ENCODE data around the gene CRELD2. TPM values are rescaled to one million over a fixed set of nuclear protein-coding genes. Genes with fewer than 3 reads are reported as not detected.

CRELD2 gene
- total and polyA plus RNA-seq, 2 experiments from 2014 or later, result 35.7 to 47.7 TPM

DNA sequence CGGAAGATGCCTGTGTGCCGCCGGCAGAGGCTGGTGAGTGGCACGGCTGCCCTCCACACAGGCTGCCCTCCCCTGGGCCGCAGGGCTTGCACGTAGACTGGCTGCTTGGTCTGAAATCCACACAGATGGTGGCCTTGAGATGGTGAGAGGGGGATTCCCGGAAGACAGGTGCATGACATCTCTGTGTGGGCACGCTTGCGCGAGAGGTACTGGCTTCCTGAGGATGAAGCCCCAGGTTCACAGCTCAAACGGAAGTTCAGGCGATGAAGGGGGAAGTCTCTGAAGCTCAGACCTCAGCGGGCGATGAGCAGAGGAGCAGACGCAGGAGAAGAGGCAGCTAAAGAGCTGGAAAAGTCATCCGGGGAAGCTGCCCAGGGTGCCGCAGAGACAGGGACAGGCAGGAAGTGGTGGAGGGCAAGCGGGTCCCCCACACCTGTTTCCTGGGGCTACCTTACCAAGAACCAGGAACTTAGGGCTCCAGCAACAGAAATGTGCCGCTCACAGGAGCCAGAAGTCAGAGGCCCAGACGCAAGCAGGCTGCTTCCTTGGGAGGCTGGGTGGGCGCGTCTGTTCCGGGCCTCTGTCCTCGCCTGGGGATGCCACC, 7.2 kb downstream of the CRELD2 start (continued):
- TF ChIP-seq, protein P1, sequence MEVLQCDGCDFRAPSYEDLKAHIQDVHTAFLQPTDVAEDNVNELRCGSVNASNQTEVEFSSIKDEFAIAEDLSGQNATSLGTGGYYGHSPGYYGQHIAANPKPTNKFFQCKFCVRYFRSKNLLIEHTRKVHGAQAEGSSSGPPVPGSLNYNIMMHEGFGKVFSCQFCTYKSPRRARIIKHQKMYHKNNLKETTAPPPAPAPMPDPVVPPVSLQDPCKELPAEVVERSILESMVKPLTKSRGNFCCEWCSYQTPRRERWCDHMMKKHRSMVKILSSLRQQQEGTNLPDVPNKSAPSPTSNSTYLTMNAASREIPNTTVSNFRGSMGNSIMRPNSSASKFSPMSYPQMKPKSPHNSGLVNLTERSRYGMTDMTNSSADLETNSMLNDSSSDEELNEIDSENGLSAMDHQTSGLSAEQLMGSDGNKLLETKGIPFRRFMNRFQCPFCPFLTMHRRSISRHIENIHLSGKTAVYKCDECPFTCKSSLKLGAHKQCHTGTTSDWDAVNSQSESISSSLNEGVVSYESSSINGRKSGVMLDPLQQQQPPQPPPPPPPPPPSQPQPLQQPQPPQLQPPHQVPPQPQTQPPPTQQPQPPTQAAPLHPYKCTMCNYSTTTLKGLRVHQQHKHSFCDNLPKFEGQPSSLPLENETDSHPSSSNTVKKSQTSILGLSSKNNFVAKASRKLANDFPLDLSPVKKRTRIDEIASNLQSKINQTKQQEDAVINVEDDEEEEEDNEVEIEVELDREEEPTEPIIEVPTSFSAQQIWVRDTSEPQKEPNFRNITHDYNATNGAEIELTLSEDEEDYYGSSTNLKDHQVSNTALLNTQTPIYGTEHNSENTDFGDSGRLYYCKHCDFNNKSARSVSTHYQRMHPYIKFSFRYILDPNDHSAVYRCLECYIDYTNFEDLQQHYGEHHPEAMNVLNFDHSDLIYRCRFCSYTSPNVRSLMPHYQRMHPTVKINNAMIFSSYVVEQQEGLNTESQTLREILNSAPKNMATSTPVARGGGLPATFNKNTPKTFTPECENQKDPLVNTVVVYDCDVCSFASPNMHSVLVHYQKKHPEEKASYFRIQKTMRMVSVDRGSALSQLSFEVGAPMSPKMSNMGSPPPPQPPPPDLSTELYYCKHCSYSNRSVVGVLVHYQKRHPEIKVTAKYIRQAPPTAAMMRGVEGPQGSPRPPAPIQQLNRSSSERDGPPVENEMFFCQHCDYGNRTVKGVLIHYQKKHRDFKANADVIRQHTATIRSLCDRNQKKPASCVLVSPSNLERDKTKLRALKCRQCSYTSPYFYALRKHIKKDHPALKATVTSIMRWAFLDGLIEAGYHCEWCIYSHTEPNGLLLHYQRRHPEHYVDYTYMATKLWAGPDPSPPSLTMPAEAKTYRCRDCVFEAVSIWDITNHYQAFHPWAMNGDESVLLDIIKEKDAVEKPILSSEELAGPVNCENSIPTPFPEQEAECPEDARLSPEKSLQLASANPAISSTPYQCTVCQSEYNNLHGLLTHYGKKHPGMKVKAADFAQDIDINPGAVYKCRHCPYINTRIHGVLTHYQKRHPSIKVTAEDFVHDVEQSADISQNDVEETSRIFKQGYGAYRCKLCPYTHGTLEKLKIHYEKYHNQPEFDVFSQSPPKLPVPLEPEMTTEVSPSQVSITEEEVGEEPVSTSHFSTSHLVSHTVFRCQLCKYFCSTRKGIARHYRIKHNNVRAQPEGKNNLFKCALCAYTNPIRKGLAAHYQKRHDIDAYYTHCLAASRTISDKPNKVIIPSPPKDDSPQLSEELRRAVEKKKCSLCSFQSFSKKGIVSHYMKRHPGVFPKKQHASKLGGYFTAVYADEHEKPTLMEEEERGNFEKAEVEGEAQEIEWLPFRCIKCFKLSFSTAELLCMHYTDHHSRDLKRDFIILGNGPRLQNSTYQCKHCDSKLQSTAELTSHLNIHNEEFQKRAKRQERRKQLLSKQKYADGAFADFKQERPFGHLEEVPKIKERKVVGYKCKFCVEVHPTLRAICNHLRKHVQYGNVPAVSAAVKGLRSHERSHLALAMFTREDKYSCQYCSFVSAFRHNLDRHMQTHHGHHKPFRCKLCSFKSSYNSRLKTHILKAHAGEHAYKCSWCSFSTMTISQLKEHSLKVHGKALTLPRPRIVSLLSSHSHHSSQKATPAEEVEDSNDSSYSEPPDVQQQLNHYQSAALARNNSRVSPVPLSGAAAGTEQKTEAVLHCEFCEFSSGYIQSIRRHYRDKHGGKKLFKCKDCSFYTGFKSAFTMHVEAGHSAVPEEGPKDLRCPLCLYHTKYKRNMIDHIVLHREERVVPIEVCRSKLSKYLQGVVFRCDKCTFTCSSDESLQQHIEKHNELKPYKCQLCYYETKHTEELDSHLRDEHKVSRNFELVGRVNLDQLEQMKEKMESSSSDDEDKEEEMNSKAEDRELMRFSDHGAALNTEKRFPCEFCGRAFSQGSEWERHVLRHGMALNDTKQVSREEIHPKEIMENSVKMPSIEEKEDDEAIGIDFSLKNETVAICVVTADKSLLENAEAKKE (CRISPR knock-in tag; IDR thresholded peaks at IDR 0.05), result no peak

DNA sequence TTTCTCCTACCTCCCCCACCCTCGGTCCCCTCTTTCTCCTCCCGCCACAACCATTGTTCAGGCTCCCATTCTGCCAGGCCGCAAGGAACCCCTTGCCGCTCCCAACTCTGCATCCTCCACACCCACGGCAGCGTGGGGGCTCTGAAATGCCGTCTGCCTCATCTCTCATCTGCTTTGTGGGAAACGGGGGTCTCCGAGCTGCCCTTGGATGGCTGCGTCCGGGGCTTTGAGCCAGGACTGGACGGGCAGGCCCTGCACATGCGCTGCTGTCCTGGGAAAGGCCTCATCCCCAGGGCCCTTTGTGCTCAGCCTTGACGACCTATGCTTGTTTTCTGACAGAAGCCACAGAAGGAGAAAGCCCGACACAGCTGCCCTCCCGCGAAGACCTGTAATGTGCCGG, 8.5 kb downstream of the CRELD2 start:
- Mint-ChIP-seq H3K27ac (no peak overlapping the region), H3K4me3 (no peak overlapping the region)
- DNase-seq (ENCODE audit: low spot score), result no peak
- TF ChIP-seq, protein P2, sequence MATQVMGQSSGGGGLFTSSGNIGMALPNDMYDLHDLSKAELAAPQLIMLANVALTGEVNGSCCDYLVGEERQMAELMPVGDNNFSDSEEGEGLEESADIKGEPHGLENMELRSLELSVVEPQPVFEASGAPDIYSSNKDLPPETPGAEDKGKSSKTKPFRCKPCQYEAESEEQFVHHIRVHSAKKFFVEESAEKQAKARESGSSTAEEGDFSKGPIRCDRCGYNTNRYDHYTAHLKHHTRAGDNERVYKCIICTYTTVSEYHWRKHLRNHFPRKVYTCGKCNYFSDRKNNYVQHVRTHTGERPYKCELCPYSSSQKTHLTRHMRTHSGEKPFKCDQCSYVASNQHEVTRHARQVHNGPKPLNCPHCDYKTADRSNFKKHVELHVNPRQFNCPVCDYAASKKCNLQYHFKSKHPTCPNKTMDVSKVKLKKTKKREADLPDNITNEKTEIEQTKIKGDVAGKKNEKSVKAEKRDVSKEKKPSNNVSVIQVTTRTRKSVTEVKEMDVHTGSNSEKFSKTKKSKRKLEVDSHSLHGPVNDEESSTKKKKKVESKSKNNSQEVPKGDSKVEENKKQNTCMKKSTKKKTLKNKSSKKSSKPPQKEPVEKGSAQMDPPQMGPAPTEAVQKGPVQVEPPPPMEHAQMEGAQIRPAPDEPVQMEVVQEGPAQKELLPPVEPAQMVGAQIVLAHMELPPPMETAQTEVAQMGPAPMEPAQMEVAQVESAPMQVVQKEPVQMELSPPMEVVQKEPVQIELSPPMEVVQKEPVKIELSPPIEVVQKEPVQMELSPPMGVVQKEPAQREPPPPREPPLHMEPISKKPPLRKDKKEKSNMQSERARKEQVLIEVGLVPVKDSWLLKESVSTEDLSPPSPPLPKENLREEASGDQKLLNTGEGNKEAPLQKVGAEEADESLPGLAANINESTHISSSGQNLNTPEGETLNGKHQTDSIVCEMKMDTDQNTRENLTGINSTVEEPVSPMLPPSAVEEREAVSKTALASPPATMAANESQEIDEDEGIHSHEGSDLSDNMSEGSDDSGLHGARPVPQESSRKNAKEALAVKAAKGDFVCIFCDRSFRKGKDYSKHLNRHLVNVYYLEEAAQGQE (IDR thresholded peaks at IDR 0.05; ENCODE audit: unreplicated experiment), result no peak
- TF ChIP-seq, protein P3, sequence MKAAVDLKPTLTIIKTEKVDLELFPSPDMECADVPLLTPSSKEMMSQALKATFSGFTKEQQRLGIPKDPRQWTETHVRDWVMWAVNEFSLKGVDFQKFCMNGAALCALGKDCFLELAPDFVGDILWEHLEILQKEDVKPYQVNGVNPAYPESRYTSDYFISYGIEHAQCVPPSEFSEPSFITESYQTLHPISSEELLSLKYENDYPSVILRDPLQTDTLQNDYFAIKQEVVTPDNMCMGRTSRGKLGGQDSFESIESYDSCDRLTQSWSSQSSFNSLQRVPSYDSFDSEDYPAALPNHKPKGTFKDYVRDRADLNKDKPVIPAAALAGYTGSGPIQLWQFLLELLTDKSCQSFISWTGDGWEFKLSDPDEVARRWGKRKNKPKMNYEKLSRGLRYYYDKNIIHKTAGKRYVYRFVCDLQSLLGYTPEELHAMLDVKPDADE (IDR thresholded peaks at IDR 0.05), result no peak
- no peak for TF ChIP-seq EZH2 (IDR thresholded peaks at IDR 0.05; ENCODE audit: low read depth, unreplicated experiment)

More for the DNA sequence above, 8.5 kb downstream of the CRELD2 start:
- Histone ChIP-seq H2AFZ (no peak overlapping the region), H3K4me2 (no peak overlapping the region), H3K9me2 (ENCODE audit: insufficient read depth) (no peaks in the 10 kb centered on the region), H3F3A (replicated peaks; ENCODE audit: low read depth) (no peaks in the 10 kb centered on the region; the same call in 1 of the 2 replicates), H4K20me1 (replicated peaks; ENCODE audit: insufficient read depth) (no peaks in the 10 kb centered on the region), H3K4me3 (no peak overlapping the region), H3K4me1 (ENCODE audit: insufficient read depth) (no peaks in the 10 kb centered on the region; the same call in 1 of the 2 replicates), H3K27me3 (ENCODE audit: insufficient read depth) (peaks cover 9% of the 10 kb centered on the region), H3K79me2 (replicated peaks; ENCODE audit: insufficient read depth) (no peaks in the 10 kb centered on the region), H3K27ac (ENCODE audit: low read depth) (no peak overlapping the region), H3K36me3 (ENCODE audit: insufficient read depth) (no peaks in the 10 kb centered on the region)
- H3K27me3 Mint-ChIP-seq (ENCODE audit: insufficient read depth, low read depth, poor library complexity), result peaks cover 18% of the 10 kb centered on the region
- peaks cover 4% of the 10 kb centered on the region; the same call in 2 of the 3 replicates for H3K36me3 Mint-ChIP-seq (ENCODE audit: low read depth)
- peaks cover 19% of the 10 kb centered on the region for H3K4me1 Mint-ChIP-seq
- ATAC-seq, result no peak
- H3K9me3 Mint-ChIP-seq, result no peaks in the 10 kb centered on the region

All from GM23338 (cell line).